Measurements from ENCODE around the gene CPO. TPM values are rescaled to one million over a fixed set of nuclear protein-coding genes. Genes with fewer than 3 reads are reported as not detected.

Gene CPO
- total and polyA plus RNA-seq, 7 donors: 0.12 to 1.1 (median 0.95) TPM; not detected in 2

DNA sequence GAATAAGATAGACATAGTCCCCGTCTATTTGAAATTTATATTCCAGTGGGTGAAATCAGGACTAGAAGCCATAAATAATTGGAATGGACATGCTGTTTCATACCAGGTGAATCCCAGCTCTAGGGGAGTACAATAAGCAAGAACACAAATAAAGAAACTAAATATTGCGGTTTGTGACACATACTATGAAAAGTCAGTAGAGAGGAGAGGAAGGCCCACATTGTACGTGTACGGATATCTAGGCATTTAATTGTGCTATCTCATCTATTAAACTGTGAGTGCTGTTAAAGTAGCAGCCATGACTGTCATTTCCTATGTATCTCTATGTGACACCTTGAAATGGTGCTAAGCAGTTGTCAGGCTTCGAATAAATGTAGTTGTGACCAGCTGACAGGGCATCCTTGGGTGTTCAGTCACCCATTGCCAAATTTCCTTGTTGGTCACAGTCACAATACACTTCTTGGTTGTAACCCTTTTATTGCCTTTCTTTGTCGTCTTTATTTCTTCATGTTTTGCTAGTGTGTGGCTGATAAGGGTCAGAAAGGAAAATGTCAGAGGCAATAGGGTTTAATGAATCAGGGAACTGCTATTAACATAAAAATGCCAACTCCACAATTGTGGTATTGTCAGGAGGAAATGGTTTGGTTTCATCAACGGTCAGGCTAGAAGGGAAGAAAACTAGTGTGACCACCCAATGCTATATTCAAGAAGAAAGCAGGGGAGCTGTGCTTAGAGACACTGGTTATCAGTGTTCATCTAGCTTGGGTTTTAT, 31.5 kb downstream of the CPO start:
- intact Hi-C loops (cut with DNase I): no loop called here
- H3K9me3 ChIP-seq: no peaks in the 10 kb centered on the region
- no peak overlapping the region for H3K27ac ChIP-seq
- no peak for DNase-seq
- WGBS, 2 donors: 61 to 71% methylated on average over 7 of the region's 7 CpGs
- H3K27me3 ChIP-seq: no peaks in the 10 kb centered on the region
- no peaks in the 10 kb centered on the region for H3K36me3 ChIP-seq
- no peak overlapping the region for H3K4me3 ChIP-seq
- peaks cover 0 to 6% (median 0%) of the 10 kb centered on the region in 4 donors for H3K4me1 ChIP-seq
- TF ChIP-seq POLR2AphosphoS5 (IDR thresholded peaks at IDR 0.05) (no peak), POLR2A (IDR thresholded peaks at IDR 0.05) (no peak), EP300 (IDR thresholded peaks at IDR 0.05) (no peak)
- TF ChIP-seq, protein P1, sequence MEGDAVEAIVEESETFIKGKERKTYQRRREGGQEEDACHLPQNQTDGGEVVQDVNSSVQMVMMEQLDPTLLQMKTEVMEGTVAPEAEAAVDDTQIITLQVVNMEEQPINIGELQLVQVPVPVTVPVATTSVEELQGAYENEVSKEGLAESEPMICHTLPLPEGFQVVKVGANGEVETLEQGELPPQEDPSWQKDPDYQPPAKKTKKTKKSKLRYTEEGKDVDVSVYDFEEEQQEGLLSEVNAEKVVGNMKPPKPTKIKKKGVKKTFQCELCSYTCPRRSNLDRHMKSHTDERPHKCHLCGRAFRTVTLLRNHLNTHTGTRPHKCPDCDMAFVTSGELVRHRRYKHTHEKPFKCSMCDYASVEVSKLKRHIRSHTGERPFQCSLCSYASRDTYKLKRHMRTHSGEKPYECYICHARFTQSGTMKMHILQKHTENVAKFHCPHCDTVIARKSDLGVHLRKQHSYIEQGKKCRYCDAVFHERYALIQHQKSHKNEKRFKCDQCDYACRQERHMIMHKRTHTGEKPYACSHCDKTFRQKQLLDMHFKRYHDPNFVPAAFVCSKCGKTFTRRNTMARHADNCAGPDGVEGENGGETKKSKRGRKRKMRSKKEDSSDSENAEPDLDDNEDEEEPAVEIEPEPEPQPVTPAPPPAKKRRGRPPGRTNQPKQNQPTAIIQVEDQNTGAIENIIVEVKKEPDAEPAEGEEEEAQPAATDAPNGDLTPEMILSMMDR (IDR thresholded peaks at IDR 0.05): no peak

DNA sequence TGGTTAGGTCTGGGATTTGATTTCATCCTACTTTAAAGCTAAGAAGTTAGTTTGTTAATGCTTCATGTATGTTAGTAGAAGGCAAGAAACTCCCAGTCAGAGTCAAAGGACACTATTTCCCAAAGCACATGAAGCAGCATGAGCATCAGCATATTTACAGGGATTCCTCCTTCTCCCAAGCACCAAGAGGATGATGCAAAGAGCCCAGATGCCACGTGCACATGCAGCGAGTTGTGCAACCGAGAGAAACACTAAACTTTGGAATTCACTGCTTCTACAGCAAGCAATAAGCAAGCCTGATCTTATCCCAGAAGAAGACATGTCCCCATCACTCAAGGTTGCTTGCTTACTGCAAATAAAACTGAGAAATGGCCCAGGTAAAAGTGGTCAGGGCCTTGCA, 32.5 kb downstream of the CPO start:
- Histone ChIP-seq H3K36me3 (no peaks in the 10 kb centered on the region), H3K4me1 (peaks cover 0 to 6% (median 0%) of the 10 kb centered on the region in 4 donors), H3K9me3 (no peaks in the 10 kb centered on the region), H3K27me3 (no peaks in the 10 kb centered on the region), H3K27ac (no peak overlapping the region), H3K4me3 (no peak overlapping the region)
- WGBS, 2 donors: 69 to 71% methylated on average over 3 of the region's 3 CpGs
- intact Hi-C loops (cut with DNase I): no loop called here
- DNase-seq: peak; percentile 64
- TF ChIP-seq, protein P1 (IDR thresholded peaks at IDR 0.05): no peak
- no peak for TF ChIP-seq EP300 (IDR thresholded peaks at IDR 0.05)
- TF ChIP-seq POLR2AphosphoS5 (IDR thresholded peaks at IDR 0.05): no peak
- TF ChIP-seq POLR2A (IDR thresholded peaks at IDR 0.05): no peak

DNA sequence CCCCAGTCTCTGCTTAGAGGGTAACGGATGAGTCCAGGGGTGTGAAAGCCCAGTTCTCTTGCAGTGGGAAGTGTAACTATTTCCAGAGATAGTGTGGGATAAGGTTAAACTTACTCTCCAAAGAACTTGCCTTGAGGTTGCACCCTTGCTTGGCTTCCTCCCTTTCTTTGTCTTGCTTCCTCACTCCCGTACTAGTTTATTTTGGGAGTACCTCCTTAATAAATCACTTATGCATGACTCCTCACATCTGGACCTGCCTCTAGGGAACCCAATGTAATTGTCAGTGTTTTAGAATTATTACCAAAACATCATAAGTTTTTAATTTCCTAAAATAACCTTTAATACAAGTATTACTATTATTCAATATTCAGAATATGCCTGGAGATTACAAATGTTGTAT, 35.2 kb downstream of the CPO start:
- Histone ChIP-seq H3K4me3 (no peak overlapping the region), H3K36me3 (no peaks in the 10 kb centered on the region), H3K9me3 (no peaks in the 10 kb centered on the region), H3K27ac (no peak overlapping the region), H3K4me1 (no peaks in the 10 kb centered on the region), H3K27me3 (no peaks in the 10 kb centered on the region)
- DNase-seq: no peak
- 64 to 71% methylated on average over 2 of the region's 2 CpGs for WGBS, 2 donors
- TF ChIP-seq, protein P1 (IDR thresholded peaks at IDR 0.05): no peak
- no peak for TF ChIP-seq POLR2AphosphoS5 (IDR thresholded peaks at IDR 0.05)
- TF ChIP-seq EP300 (IDR thresholded peaks at IDR 0.05): no peak
- no peak for TF ChIP-seq POLR2A (IDR thresholded peaks at IDR 0.05)
- intact Hi-C loops (cut with DNase I): no loop called here

DNA sequence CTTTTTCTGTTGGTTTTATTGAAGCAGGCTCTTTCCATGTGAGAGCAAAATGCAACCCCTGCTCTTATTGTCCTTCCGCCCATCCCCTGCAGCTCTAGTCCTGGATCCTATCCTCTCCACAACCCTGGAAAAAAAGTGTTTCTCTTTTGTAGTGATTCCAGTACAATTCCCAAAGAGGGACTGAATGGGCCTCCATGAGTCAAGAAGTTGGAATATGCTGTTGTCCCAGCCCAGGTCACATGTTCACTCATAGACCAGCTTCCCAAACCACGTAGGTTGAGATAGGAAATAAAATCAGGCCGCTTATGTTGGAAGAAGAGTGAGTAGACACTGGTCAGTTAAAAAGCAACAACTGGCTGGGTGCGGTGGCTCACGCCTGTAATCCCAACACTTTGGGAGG, 39.4 kb downstream of the CPO start:
- no peak overlapping the region for H3K4me3 ChIP-seq
- peaks cover 0 to 28% (median 17%) of the 10 kb centered on the region in 4 donors for H3K4me1 ChIP-seq
- WGBS, 2 donors: 81 to 92% methylated on average over 5 of the region's 5 CpGs
- no peaks in the 10 kb centered on the region for H3K9me3 ChIP-seq
- TF ChIP-seq EP300 (IDR thresholded peaks at IDR 0.05) (no peak), POLR2A (IDR thresholded peaks at IDR 0.05) (no peak), POLR2AphosphoS5 (IDR thresholded peaks at IDR 0.05) (no peak)
- TF ChIP-seq, protein P1 (IDR thresholded peaks at IDR 0.05): no peak
- no peak for DNase-seq
- no peak overlapping the region for H3K27ac ChIP-seq
- H3K27me3 ChIP-seq: no peaks in the 10 kb centered on the region
- H3K36me3 ChIP-seq: no peaks in the 10 kb centered on the region
- intact Hi-C loops (cut with DNase I): no loop called here
